Activated CD4-positive, alpha-beta T cell treated with anti-CD3 and anti-CD28 coated beads, Interleukin-2, amount 50 U/mL, for 24 hours (primary cell): ENCODE measurements around the gene SLC17A1.

ENCODE experiments used
- DNase-seq, 2 donors: peaks; one replicate each; pipeline ENCODE4 v3.0.0-alpha.2; 2020; ENCODE audit warnings: low read depth in 1 of 2, low spot score in 1 of 2

The SLC17A1 gene

DNA sequence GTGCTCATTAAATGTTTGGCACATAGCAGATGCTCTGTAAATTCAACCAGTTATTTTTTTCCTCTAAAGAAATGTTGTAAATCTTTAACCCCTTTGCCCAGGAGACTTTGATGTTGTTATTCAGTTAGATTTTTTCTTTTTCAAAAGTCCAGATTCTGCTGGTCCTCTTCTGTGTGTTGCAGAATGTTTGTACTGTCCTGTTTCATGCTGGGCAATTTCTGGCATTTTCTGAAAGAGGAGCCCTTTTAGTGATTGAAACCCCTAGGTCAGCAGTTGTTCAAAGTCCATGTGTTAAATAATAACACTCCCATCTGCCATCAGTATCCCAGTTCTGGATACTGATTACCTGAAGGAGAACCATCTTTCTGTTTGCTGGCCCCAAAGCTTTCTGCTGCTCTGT lies 1.3 kb upstream of the SLC17A1 start:
- no peak for DNase-seq

GRCh38 chr6:25832670-25833069 lies 818 bp upstream of the SLC17A1 start:
- DNase-seq: no peak

DNA sequence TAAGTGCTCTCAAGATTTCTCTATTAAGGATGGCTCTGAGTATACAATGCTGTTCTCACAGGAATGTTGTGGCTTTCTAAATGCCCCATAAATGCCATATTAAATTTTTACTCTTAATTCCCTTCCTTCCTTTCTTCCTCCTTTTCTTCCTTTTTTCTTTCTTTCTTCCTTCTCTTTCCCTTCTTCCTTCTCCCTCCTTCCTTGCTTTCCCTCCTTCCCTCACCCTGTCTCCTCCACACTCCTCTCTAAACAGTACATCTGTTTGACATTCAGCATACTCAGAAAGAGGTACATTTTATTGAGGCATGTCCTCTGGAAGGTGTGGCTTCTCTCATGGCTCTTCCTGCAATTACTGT lies 433 bp upstream of the SLC17A1 start:
- DNase-seq: no peak

- no peak for DNase-seq
These were observed 1.4 kb downstream of the SLC17A1 start for GRCh38 chr6:25830458-25830857.

GRCh38 chr6:25829375-25829774 lies 2.5 kb downstream of the SLC17A1 start:
- DNase-seq: no peak

- DNase-seq: no peak
These were observed 10.5 kb downstream of the SLC17A1 start for GRCh38 chr6:25821341-25821740.

- no peak for DNase-seq
These were observed 15.6 kb downstream of the SLC17A1 start for GRCh38 chr6:25816252-25816651.

DNA sequence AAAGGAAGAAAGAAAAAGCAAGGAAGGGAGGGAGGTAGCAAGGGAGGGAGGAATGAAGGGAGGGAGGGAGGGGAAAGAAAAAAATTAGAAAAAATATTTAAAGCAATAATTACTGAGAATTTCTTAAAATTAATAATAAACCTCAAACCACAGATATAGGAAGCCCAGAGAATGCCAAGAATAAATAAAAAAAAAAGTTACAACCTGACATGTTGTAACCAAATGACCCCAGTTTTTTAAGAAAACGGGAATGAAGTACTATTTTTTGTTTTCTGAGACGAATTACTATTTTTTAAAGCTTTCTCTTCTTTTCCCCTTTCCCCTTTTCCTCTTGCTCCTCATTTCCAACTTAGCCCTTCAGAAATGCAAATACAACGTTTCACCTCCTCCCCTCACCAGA lies 16.7 kb downstream of the SLC17A1 start:
- DNase-seq: no peak

DNA sequence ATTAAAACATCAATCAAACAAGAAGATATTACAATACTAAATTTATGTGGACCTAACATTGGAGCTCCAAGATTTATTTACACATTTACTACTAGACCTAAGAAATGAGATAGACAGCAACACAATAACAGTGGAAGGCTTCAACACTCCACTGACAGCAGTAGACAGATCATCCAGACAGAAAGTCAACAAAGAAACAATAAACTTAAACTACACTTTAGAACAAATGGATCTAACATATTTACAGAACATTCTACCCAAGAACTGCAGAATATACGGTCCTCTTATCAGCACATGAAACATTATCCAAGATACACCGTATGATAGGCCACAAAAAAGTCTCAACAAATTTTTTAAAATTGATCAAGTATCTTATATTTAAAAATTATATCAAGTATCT lies 27.0 kb downstream of the SLC17A1 start:
- no peak for DNase-seq

DNA sequence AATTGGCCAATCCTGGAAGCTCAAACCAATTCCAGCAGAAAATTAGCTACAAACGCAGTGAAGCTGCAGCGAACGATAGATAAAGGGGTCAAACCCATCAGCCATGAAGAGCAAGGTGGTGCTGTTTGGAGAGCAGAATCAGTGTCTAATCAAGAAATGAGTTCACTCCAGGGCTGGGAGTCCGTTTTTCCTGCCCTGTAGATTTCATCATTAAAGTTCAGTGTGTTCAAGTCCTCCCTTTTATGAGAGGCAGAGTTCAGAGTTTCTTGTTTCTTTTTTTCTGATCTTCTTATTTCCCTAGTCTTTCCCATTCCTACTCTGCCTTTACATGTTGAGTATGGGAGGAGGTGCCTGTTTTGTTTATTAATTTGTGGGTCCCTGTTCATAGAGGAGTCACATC lies 30.4 kb downstream of the SLC17A1 start:
- no peak for DNase-seq

- no peak for DNase-seq
These were observed 37.1 kb downstream of the SLC17A1 start for GRCh38 chr6:25794784-25795183.

- DNase-seq: no peak
These were observed 37.9 kb downstream of the SLC17A1 start for GRCh38 chr6:25793970-25794369.

- DNase-seq: no peak
These were observed 39.8 kb downstream of the SLC17A1 start for GRCh38 chr6:25792016-25792415.

GRCh38 chr6:25789475-25789874 lies 42.4 kb downstream of the SLC17A1 start:
- DNase-seq: no peak

GRCh38 chr6:25788305-25788922 lies 43.4 kb downstream of the SLC17A1 start:
- peak in 1 of 2 donors; percentile 23 for DNase-seq

DNA sequence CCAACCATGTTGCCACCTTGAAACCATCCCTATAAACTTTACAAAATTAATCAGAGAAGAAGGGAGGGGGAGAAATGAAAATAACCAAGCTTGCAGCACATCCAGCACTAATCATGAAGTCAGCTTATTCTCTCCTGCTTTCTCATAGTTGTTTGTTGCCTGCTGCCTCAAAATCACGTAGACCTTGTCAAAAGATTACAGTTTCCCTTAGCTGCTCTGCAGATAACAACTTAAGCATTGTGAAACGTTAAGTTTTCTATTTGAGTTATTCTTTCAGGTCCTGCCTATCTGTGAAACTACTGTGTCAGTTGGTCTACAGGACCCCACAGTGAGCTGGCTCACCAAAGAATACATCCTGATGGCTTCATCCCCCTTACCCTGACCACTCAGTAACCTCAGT lies 44.4 kb downstream of the SLC17A1 start:
- DNase-seq: no peak

DNA sequence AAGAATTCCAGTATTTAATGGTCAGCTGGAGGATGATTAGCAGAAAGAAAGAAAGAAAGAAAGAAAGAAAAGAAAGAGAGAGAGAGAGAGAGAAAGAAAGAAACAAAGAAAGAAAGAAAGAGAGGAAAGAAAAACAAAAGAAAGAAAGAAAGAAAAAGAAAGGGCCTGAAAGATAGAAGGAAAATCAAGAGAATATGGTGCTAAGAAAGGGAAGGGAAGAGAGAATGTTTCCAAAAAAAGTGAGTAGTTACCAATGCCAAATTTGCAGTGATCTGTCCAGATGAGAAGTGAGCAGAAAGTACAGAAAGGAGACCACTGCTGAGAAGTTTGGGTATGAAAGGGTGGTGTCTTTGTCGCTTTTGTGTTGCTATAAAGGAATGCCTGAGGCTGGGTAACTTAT lies 50.7 kb downstream of the SLC17A1 start:
- DNase-seq: no peak

DNA sequence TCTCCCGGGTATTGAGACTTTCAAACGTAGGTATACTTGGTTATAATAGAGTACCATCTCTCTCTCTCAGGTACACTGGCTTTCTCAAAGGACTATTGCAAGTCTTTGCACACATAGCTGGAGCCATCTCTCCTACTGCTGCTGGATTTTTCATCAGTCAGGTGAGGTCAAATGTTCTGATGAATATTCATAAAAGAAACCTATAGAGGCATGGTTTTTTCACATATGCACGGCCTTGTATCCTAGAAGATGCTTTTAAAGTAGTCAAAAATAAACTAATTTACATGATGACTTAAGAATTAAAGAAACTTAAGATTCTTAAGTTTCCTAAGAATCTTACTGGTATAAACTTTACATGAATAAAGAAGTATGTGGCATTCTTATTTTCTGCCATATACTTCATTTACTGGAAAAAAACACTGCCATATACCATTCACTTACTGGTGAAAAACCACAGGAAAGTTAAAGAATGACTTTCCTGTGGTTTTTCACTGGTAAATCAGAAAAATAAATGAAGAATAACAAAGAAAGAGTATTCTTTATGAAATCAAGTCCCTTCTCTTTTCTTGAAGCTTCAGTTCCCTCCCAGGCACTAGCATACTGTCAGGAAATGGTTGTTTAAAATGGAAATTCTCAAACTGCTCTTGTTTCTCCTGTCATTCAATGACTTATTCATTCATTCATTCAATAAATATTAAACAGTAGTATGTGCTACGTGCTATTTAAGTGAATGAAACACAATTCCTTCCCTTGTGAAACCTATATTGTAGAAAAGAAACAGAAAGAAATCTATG lies 53.8 kb downstream of the SLC17A1 start:
- DNase-seq: no peak

DNA sequence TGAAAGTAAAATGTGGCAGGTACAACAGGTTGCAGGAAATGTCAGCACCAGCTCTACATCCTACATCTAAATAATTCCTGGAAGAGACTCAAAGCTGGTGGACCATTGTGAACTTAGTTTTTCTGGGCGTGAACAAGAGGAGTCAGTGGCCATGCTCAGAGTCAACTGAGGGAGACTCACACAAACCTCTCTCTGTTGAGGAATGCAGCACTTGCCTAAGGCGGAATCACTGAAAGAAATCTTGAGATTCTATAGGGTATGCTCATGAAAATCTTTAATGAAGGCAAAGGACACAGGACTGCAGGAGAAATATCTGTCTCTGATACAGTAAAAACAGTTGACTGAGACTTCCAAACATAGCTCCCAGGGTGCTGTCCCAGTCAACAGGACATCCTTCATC lies 54.8 kb downstream of the SLC17A1 start:
- no peak for DNase-seq

DNA sequence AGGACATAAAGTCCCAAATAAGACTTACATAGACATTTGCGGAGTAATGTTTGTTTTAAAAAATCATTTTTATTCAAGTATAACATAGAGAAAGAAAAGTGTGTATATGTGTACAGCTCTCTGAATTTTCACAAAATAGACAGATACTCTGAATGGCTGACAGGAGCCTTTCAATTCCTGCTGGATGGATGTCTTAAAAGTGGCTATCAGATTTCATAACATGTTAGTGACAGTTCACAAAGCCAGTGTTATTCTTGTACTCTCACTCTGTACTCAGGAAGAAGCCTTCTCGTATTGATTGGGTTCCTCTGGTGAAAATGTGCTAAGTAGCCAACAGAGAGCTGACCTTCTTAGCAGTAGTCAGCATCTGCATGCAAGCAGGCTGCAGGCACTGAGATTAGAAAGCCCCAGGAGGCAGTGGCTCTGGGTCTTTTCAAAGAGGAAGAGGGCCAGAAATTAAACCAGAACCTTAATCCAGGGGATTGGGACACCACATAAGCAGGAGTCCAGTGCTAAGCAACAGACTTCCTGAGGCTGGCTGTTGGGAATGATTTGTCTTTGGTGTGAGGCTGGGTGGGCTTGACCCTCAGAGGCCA lies 57.6 kb downstream of the SLC17A1 start:
- no peak for DNase-seq

DNA sequence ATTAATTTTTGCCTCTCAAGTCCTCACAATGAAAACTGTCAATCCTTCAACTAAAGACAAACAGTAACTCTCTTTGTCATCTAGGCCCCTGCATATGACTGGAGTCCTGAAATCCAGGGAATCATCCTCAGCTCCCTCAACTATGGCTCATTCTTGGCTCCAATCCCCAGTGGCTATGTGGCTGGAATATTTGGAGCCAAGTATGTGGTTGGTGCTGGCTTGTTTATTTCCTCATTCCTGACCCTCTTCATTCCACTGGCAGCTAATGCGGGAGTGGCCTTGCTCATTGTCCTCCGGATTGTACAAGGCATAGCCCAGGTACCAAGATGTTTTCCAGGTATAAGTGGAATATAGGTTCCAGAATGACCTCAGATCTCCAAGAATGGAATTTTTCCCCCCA lies 61.9 kb downstream of the SLC17A1 start:
- no peak for DNase-seq

DNA sequence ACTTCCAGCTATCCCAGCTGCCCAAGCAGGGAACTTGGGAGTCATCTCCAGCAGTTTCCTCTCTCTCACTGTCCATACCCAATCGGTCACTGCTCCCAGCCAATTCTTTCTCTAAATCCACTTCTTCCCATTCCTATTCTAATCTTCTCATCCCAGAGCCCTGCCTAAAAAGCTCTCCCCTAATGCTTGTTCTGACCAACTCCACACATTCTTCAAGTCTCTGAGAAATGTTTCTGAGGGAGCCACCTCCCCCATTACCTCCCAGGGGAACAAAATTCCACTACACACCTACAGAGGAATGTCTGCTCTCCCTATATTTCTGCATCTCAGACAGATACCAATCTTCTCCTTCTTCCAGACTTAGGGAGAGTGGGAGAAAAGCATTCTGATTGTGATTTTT lies 63.3 kb downstream of the SLC17A1 start:
- DNase-seq: no peak

DNA sequence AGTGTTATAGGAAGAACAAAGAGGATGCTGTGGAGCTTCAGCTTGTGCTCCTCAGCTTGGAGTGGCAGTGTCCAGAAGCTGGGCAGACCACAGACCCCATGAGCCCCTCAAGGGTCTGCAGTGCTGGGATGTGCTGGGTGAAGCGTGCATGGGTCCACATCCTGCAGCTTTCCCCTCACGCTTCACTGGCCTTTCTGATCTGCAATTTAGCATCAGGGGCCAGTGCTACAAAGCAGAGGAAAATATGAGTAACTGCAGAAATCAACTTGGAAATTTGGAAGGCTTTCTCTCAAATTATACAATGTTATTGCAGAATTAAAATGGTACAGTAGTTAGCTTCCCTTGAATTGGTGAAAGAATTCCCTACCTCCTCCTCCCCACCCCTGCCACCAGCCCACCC lies 67.2 kb downstream of the SLC17A1 start:
- DNase-seq: no peak
